Loucy (cell line): ENCODE data around the gene VILL.

Source experiments
- H2AFZ ChIP-seq: fragments of 200-600 bp; sonication (generic); 2 replicates; pipeline ENCODE4 v1.6.0; 2016; ENCODE audit warnings: antibody characterized with exemption, mild to moderate bottlenecking, low read length, moderate library complexity
- H3F3A ChIP-seq: fragments of 200-600 bp; 2 replicates; pipeline ENCODE4 v1.6.0; 2016; ENCODE audit warnings: antibody characterized with exemption, low read depth, mild to moderate bottlenecking
- H3K27me3 ChIP-seq: fragments of 200-600 bp; sonication (generic); 2 replicates; pipeline ENCODE4 v1.6.1; 2014; ENCODE audit warnings: low read length, mild to moderate bottlenecking; ENCODE audit not compliant: insufficient read depth, poor library complexity, severe bottlenecking
- H3K36me3 ChIP-seq: fragments of 200-600 bp; sonication (generic); 2 replicates; pipeline ENCODE4 v1.6.1; 2016; ENCODE audit warnings: low read length; ENCODE audit not compliant: insufficient read depth
- H3K4me1 ChIP-seq: fragments of 200-600 bp; sonication (generic); 2 replicates; pipeline ENCODE4 v1.5.1; 2014; ENCODE audit warnings: low read length, mild to moderate bottlenecking; ENCODE audit not compliant: insufficient read depth, poor library complexity, severe bottlenecking
- H3K4me2 ChIP-seq: fragments of 200-600 bp; sonication (generic); 2 replicates; pipeline ENCODE4 v1.6.0; 2014; ENCODE audit warnings: antibody characterized with exemption, low read length, low read depth, mild to moderate bottlenecking; ENCODE audit not compliant: poor library complexity, severe bottlenecking
- H3K4me3 ChIP-seq: fragments of 200-600 bp; sonication (generic); 2 replicates; pipeline ENCODE4 v1.5.1; 2014; ENCODE audit warnings: low read length, mild to moderate bottlenecking, mixed read lengths; ENCODE audit not compliant: poor library complexity, severe bottlenecking
- H3K79me2 ChIP-seq: fragments of 200-600 bp; sonication (generic); 2 replicates; pipeline ENCODE4 v1.6.1; 2014; ENCODE audit warnings: low read length; ENCODE audit not compliant: insufficient read depth
- H3K9ac ChIP-seq: fragments of 200-600 bp; sonication (generic); 2 replicates; pipeline ENCODE4 v1.6.0; 2014; ENCODE audit warnings: mild to moderate bottlenecking, low read depth, low read length, moderate library complexity; ENCODE audit not compliant: poor library complexity, severe bottlenecking
- H3K9me2 ChIP-seq: fragments of 200-600 bp; sonication (generic); replicated peaks from 2 replicates; pipeline ENCODE4 v1.6.1; 2016; ENCODE audit warnings: low read depth, low read length, mixed read lengths
- H3K9me3 ChIP-seq: fragments of 200-600 bp; sonication (generic); 2 replicates; pipeline ENCODE4 v1.6.1; 2014; ENCODE audit warnings: mild to moderate bottlenecking, antibody characterized with exemption, low read length, low read depth; ENCODE audit not compliant: insufficient read depth
- H4K20me1 ChIP-seq: fragments of 200-600 bp; sonication (generic); 2 replicates; pipeline ENCODE4 v1.6.0; 2014; ENCODE audit warnings: antibody characterized with exemption, low read length, mild to moderate bottlenecking; ENCODE audit not compliant: insufficient read depth, poor library complexity, severe bottlenecking
- EZH2phosphoT487 ChIP-seq: fragments of 200-600 bp; IDR thresholded peaks from 2 replicates; pipeline ENCODE4 v1.6.1; 2018; ENCODE audit warnings: antibody characterized with exemption, mild to moderate bottlenecking, moderate library complexity, borderline replicate concordance
- TF ChIP-seq, protein P1 (sequence below): fragments of 200-600 bp; sonication (generic); conservative IDR thresholded peaks from 2 replicates; pipeline ENCODE4 v1.5.1; 2014; ENCODE audit warnings: mild to moderate bottlenecking, antibody characterized with exemption, low read length

VILL gene

DNA sequence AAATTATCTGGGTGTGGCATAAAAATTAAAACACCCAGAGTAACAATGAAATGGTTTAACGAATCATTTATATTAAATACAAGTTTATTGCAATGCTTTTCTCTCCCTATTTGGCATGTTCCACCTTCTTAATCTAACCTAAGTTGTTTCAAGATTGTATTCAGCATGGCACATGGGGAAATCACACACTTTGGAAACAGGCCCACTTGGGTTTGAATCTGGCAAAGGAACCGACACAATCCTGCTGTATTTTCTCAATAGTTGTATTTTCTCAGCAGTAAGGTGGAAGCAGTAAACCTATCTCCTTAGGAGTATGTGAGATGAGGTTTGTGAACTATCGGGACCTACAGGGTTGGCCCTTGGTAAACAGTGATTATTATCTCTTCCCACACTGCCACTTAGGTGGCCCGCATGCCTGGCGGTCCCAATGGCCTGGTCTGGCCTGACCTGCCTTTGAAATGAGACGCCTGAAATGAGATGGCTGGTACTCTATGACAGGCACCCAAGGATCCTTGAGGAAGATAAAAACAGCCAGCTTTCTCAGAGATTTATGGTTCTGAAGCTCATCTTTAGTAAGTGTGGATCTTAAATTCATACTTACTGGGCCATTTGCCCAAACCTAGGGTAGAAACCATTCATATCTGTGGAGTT lies 45.3 kb upstream of the VILL start:
- no peaks in the 10 kb centered on the region for H3K27me3 ChIP-seq
- no peak overlapping the region for H3K4me2 ChIP-seq

DNA sequence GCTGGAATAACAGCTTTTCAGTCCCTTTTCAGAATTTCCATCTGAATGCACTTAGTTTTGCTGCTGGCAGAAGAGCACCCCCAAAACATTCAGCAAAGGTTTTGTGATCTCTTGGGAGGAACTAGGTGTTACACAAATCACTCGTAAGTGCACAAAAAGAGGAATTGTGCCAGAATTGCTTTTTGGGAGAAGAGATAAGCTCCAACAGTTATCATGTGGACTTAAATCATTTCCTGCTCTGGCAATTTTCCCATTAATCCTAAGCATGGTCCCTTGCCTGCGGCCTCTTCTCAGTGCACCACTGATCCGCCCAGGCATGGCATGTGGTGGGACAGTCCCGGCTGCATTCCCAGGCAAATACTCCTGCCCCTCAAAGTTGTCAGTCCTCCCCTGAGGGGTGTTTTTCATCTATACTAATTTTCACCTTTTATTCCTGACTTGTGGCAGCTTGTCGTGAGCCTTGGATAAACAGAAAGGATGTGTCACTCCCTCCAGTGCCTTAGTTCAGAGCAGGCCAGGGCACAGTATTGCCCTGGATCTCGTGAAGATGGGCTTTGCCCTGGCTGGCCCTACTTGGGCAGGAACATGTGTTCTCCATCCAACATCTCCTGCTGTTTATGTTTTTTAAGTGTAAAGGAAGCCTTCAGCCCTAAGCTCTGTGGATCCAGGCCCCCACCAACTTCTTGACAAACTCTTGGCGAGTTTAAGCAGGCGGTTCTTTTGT lies 44.6 kb upstream of the VILL start:
- Histone ChIP-seq H3K27me3 (no peaks in the 10 kb centered on the region), H3K4me2 (no peak overlapping the region), H3K4me1 (no peaks in the 10 kb centered on the region), H3K36me3 (no peaks in the 10 kb centered on the region), H3K9me3 (no peaks in the 10 kb centered on the region), H3K4me3 (no peak overlapping the region), H3K9ac (no peak overlapping the region), H3K9me2 (no peaks in the 10 kb centered on the region), H4K20me1 (no peaks in the 10 kb centered on the region), H3K79me2 (no peaks in the 10 kb centered on the region), H2AFZ (no peak overlapping the region), H3F3A (no peaks in the 10 kb centered on the region)
- TF ChIP-seq EZH2phosphoT487 = no peak
- TF ChIP-seq, protein P1, sequence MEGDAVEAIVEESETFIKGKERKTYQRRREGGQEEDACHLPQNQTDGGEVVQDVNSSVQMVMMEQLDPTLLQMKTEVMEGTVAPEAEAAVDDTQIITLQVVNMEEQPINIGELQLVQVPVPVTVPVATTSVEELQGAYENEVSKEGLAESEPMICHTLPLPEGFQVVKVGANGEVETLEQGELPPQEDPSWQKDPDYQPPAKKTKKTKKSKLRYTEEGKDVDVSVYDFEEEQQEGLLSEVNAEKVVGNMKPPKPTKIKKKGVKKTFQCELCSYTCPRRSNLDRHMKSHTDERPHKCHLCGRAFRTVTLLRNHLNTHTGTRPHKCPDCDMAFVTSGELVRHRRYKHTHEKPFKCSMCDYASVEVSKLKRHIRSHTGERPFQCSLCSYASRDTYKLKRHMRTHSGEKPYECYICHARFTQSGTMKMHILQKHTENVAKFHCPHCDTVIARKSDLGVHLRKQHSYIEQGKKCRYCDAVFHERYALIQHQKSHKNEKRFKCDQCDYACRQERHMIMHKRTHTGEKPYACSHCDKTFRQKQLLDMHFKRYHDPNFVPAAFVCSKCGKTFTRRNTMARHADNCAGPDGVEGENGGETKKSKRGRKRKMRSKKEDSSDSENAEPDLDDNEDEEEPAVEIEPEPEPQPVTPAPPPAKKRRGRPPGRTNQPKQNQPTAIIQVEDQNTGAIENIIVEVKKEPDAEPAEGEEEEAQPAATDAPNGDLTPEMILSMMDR = no peak

More for the DNA sequence above, 45.3 kb upstream of the VILL start:
- H3K4me1 ChIP-seq = no peaks in the 10 kb centered on the region
- no peak overlapping the region for H3K4me3 ChIP-seq
- H3K9ac ChIP-seq = no peak overlapping the region
- no peaks in the 10 kb centered on the region for H3F3A ChIP-seq
- TF ChIP-seq, protein P1 = no peak
- no peak for TF ChIP-seq EZH2phosphoT487
- no peaks in the 10 kb centered on the region for H3K79me2 ChIP-seq
- H2AFZ ChIP-seq = no peak overlapping the region
- no peaks in the 10 kb centered on the region for H4K20me1 ChIP-seq
- no peaks in the 10 kb centered on the region for H3K9me2 ChIP-seq
- no peaks in the 10 kb centered on the region for H3K36me3 ChIP-seq
- H3K9me3 ChIP-seq = no peaks in the 10 kb centered on the region

DNA sequence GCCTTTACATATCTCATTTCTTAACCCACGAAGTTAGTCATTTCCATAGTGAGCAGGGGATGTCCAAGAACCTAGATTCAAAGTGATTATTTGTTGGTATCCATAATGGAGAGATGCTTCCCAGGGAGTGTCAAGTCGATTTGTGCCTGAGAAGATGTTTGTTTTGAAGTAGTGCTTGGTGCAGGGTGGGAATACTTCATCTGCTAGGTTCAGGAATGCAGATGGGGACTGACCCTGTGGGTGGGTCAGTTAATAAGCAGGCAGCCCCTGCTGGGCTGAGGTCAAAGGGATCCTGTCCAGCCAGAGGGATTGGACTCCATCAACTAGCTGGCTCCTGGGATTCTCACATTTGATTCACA lies 44.1 kb upstream of the VILL start:
- no peaks in the 10 kb centered on the region for H3K9me2 ChIP-seq
- H3K36me3 ChIP-seq = no peaks in the 10 kb centered on the region
- H3K4me3 ChIP-seq = no peak overlapping the region
- H3K9ac ChIP-seq = no peak overlapping the region
- no peak overlapping the region for H2AFZ ChIP-seq
- H3K4me1 ChIP-seq = no peaks in the 10 kb centered on the region
- H3K9me3 ChIP-seq = no peaks in the 10 kb centered on the region
- H4K20me1 ChIP-seq = no peaks in the 10 kb centered on the region
- no peaks in the 10 kb centered on the region for H3K79me2 ChIP-seq
- no peaks in the 10 kb centered on the region for H3K27me3 ChIP-seq
- H3K4me2 ChIP-seq = no peak overlapping the region
- TF ChIP-seq, protein P1 = no peak
- TF ChIP-seq EZH2phosphoT487 = no peak
- H3F3A ChIP-seq = no peaks in the 10 kb centered on the region
